ENCODE results near the gene PIP5K1C.

The PIP5K1C gene

DNA sequence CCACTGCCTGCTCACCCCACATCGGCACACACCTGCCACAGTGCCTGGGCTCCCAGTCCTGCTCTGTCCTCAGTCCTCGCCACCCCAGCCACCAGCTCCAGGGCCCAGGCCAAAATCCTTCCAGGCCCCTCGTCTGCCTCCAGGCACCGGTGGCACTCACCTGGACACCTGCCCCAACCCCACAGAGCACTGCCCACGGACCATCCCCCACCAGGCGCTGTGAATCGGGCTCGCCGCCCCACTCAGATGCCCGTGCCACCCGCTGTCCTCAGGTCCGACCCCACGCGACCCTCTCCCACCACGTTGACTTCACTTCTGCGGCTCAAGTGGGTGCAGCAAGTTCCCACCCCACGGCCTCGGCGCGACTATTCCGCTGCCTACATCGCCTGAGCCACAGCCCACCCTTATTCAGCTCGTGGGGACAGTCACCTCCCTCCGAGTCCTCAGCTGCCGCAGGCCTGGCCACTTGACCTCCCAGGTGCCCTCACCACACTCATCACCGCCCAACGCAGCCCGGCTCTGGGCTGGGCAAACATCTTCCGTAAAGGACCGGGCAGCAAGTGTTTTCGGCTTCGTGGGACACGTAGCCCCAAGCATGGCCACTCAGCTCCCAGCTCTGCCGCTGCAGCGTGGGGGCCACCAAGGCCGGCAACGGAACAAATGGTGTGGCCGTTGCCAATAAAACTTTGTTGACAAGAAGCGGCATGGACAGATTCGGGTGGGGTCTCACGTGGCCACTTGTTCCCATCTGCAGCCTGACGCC lies 5.7 kb downstream of the PIP5K1C start:
- no peak for DNase-seq

DNA sequence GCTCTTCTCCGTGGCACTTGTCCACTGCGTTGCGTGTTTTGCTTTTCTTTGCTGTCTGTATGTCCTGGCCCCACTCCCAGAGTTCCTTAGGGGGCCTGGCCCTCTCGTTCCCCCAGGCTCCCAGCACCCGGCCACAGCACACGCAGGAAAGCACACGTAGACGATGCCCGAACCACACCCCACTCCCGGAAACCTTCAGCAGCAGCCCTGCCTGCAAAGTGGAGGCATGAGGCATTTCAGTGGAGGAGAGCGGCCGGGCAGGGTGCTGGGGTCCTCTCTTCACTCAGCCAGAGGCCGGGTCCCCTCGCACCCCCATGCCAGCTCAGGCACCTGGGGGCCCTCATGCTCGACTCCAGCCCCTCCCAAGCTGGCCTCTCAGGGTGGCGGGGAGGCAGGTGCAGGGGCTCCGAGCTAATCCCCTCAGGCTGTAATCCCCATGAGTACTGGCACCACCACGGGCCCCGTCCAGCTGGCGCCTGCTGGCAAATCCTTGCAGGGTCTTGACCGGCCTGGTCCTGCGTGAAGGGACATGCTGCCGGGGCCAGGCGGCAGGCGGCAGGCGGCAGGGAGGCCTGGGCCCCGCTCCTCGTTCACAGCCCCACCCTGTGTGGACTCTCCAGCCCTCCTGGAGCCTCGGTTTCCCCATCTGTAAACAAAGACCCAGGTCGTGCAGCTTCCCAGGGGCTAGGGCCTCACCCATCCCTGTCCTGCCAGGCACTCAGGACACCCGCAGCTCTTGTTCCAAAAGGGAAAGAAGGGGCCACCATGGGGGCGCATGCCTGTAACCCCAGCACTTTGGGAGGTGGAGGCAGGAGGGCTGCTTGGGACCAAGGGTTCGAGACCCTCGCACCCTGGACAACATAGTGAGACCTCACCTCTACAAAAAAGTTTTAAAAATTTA lies 7.0 kb downstream of the PIP5K1C start:
- DNase-seq: no peak

DNA sequence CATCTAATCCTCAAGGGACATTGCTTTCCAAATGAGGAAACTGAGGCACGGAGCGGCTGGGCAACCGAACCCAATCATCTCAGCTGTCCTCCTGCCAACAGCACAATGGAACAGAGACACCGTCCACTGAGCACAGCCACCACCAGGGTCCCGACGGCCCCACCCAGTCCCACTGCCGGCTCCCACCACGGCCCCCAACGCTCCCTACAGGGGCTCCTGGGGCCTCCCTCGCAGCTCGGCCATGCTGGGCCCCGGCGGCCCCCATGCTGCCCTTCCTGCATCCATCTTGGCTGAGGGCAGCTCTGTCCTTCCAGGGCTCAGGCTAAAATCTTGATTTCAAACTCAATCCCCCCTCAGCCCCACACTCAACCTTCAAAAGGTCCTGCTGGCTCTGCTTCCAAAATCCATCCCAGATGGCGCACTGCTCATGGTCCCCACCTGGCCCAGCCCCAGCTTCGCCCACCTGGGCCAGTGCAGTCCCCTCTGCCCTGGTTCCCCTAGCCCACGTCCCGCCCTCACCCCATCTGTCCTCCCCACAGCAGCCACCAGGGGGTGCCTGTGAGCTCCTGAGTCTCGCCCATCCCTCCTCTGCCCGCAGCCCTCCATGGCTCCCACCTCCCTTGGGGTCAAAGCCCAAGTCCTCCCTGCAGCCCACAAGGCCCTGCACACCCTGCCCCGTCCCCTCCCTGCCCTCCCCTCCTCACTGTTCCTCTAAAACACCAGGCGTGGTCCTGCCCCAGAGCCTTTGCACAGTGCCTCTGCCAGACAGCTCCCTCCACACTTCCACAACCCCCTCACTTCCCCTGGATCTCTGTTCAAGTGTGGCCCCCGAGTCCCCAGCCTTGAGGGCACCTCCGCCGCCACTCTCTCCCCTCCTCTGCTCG lies 7.9 kb downstream of the PIP5K1C start:
- DNase-seq: no peak

DNA sequence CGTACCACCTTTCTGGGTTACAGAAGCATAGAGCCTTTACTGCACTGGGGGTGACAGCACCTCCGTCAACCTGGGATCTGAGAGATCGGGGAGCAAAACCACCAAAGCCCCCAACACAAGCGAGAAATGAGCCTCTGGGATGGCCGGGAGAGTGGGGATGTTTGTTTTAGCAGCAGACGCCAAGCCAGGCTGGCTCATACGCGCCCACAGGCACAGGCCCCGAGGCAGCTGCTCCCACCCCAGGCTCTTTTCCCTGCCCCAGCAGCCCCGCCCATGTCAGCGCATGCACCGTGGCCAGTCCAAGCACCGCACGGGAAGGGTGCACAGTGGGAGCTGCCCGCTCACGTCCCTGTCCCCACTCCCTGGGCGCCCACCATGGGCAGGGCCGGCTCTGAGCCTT lies 8.5 kb downstream of the PIP5K1C start:
- no peak for DNase-seq

DNA sequence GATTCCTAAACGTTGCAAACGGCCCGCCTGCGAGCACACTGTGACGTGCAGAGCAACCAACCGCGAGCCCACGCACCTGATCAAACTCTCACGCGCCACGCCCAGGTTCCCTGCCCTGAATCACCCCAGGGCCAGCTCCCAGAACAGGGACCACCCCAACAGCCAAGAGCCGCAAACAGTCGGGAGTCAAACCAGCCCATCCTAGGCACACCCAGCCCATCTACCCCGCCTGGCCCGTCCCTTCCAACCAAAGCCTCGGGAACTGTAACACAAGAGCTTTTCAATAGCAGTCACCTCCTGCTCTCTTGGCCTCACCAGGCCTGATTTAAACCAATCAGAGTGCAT lies 8.9 kb downstream of the PIP5K1C start:
- no peak for DNase-seq

DNA sequence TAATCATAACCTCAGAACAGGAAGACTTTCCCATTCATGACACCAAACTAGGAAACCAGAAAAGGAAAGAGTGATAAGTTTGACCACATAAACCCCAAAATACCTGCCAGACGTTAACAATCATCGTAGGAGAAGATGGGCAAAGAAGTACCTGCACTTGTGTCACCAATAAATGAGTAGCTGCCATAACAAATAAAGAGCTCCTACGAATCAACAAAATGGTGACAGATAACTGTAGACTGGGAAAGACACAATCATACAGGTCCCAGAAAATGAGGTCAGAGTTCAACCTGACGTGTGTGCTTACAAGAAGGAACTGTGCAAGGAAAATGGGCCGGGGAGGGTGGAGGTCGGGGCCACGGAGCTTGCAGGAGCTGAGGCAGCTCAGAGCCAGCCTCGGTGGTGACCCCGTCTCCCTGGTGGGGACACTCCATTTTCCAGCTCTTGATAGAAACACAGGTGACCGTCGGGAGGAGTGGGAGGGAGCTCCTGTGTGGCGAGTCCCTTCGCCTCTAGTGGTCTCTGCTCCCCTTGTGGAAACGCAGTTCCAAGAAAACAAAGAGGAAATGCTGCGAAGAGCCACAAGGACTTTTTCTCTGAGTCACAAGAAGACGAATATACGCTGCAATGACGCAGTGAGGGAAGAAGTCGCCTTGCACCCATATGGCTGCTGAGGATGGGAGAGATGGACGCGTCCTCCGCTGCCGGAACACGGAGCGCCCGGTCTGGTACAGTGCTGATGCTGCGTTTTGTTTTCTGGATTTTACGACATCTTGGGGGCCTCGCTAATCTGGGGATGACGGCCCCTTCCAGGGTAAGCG lies 9.5 kb downstream of the PIP5K1C start:
- DNase-seq: no peak

DNA sequence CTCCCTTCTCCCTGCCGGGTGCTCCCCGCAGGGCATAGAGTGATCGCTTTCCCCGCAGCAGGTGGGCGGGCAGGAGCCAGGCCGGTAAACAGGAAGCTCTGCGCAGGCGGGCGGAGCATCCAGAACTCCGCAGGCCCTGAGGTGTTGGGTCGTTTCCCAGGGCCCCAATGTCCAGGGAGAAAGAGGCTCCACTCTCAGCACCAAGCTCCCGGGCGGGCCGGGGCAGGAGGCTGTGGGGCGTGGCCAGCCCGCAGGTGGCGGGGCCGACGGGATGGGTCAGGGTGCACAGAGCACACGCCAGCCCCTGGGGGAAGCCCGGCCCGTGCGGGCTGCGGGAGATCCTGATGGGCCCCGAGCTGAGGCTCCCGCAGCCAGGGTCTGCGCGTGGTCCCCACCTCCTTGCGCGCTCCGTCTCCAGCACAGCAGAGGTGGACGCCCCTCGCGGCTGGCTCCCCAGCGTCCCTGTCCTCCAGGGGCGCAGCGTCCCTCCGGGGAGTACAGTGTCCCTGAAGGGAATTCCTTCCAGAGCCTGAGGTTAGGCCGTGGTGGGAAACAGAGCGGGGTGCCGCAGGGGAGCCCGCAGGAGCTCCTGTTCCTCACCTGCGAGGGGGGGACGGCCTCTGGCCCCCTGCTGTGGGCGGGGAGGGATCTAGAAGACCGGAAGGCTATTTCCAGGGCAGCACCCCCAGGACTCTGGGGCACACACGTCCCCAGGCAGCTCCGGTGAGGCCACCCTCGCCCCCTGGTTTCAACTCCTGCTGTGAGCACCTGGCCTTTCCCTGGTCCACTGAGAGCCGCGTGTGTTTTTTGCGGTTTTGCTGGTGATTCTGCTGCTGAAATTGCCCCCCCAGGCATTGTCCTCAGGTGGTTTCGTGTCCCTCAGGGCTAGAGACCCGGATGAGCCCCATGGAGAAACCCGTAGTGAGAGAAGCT lies 12.2 kb downstream of the PIP5K1C start:
- DNase-seq: peak; percentile 84

DNA sequence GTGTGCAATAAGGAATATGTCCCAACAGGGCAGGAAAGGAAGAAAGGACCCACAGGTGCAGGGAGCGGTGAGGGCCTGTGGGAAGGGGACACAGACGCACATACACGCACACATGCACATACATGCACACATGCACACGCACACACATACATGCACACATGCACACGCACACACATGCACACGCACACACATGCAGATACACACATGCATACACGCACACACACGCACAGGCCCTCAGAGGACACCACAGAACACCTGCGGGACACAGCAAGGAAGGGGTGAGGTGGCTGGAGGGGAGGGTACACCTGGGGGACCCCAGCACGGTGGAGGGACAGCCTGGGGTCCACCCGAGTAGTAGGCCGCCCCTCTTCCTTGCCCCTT lies 12.9 kb downstream of the PIP5K1C start:
- DNase-seq: no peak

DNA sequence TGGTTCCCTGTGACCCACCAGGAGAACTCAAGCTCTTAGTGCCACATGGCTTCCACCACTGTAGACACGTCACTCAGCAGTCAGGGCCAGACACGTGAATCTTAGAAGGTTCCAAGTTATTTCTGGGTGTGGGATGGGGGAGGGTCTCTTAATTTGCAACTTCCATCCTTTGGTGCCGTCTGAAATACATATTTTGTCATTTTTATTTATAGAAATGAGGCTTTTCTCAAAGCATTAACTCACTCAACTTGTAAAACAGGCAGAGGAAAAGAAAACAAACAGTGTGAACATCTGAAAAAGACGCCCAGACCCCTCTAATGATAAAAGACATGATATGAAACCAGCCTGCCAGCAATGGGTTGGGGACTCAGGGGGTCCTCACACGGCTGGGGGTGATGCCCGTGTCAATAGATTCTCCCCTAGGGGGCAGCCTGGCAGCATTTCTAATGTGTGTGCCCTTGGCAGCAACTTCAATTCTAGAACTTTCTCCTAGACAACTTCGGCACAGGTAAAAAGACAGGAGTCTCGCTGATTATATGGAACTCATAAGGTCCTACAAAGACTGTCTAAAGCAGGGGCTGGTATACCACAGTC lies 15.4 kb downstream of the PIP5K1C start:
- no peak for DNase-seq

DNA sequence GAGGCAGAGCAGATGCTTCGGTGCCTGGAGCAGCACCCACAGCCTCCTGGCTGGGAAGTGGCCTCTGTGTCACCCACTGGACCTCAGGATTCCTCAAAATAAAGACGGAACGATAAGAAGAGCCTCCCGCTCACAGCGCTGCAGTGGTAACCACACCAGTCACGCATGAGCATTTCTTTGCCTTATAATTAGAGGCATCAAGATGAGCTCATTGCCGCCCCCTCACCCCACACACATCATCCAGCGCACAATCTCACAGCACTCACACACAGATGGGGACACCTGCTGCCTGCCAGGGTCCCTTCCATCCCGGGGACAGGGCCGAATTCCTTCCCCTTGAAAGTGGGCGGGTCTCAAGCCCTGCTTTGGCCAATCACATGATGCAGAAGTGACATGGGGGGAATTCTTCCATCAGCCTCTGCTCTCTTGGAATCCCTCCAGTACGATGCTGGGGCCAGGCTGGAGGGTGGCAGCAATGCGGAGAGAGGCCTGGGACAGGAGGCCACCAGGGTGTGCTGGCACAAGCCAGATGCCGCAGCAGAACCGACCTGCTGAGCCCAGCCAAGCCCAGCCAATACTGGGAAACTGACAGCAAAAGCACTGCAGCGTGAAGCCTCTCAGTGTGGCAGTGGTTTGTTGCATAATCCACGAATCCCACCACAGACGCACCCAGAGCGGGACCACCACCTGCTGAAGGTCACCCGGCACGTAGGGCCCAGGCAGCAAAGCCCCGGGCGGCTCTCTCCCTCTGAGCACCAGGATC lies 16.0 kb downstream of the PIP5K1C start:
- DNase-seq: no peak

DNA sequence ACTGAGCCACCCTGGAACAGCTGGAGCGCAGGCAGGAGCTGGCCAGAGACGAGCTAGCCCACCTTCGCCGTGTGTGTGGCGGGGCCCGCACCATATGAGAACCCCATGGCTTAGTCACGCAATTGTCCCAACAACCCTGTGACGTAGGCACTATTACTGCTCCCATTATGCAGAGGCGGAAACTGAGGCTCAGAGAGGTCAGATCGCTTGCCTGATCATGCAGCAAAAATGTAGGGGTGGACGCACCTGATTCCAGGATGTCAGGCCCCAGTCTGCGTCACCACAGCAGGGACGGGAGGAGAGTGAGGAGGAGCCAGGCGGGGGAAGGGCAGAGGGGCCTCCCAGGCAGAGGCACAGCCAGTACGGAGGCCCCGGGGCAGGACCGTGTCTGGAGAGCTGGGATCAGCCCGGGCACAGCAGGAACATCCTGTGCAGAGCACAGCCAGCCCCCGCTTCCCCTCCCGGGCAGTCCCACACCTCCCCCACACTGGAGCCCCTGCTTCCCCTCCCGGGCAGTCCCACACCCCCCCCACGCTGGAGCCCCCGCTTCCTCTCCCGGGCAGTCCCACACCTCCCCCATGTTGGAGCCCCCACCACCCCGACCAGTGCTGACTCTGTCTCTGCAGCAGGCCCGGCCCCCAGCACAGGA lies 16.7 kb downstream of the PIP5K1C start:
- no peak for DNase-seq

DNA sequence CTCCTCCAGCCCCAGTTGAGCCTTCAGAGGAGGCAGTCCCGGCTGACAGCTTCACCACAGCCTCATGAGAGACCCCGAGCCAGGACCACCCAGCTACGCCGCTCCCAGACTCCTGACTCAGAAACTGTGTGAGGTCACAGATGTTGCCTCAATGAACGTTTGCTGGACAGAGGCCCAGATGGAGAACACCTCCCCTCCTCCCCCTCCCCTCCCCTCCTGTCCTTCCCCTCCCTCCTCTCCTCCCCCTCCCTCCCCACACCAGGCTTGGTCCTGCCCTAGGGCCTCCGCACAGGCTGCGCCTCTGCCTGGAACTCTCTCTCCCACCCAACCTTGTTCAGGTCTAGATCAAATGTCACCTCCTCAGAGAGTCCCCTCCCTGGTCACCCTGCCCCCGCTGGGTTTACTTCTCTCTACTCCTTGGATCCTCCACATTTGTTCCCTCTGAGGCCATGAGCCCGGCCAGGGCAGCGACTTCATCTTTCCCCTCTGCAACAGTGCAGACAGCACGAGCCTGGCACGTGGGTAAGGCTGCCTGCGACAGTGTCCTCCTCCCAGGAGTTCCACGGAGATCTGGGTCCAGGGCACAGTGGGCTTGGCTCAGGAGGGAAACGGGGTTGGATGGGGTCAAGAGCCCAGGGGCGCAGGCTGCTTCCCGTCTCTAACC lies 17.4 kb downstream of the PIP5K1C start:
- DNase-seq: no peak

DNA sequence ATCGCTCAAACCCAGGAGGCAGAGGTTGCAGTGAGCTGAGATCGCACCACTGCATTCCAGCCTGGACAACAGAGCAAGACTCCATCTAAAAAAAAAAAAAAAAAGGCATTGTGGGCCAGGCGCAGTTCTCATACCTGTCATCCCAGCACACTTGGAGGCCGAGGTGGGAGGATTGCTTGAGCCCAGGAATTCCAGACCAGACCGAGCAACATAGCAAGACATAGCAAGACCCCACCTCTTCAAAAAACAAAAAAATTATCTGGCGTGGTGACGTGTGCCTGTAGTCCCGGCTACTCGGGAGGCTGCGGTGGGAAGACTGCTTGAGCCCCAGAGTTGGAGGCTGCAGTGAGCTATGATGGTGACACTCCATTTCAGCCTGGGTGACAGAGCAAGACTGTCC lies 18.0 kb downstream of the PIP5K1C start:
- no peak for DNase-seq

DNA sequence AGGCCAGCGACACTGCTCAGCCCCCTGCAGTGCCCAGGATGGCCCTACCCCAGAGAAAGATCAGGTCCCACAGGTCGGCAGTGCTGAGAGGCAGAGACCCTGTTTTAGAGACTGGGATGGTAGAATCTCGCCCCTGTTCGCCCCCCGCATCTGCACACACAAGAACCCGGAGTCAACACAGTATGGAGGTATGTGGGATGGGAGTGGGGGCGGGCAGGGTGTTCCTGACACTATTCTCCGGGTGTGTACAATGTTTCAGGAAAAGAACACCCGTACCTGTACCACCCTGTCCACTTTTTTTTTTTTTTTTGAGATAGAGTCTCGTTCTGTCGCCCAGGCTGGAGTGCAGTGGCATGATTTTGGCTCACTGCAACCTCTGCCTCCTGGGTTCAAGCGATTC lies 19.3 kb downstream of the PIP5K1C start:
- DNase-seq: no peak

DNA sequence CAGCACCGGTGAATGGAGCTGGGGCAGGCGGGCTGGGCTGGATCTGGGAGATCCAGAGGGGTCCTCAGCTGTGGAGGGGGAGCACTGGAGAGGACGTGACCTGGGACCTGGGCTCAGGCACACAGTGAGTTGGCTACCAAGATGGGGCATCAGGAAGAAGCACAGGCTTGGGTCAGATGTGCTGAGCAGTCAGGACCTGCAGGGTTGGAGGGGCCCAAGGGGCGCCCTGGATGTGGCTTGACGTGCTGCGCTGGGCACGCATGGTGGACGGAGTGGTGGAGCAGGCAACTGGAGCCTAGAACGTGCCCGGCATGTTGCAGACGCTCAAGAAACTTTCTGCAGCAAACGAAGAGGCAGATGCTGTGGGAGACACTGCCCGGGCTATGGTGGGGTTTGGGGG lies 20.7 kb downstream of the PIP5K1C start:
- DNase-seq: no peak

DNA sequence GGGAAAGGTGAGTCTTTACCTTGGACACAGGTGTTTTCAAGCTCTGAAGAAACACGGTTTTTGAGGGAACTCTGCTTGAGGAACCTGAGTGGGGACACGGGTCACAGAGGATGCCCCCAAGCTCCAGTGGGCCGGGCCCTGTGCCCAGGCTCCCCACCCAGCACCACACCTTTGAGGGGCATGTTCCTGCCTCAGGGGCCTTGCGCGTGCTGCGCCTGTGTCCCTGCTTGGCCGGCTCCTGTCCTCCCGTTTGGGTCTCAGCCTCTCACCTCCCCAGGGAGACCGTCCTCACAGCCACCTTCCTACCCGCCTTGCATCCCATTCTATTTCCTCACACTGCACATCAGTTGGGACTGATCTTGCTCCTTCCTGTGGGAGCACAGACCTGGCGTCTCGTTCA lies 21.1 kb downstream of the PIP5K1C start:
- no peak for DNase-seq

DNA sequence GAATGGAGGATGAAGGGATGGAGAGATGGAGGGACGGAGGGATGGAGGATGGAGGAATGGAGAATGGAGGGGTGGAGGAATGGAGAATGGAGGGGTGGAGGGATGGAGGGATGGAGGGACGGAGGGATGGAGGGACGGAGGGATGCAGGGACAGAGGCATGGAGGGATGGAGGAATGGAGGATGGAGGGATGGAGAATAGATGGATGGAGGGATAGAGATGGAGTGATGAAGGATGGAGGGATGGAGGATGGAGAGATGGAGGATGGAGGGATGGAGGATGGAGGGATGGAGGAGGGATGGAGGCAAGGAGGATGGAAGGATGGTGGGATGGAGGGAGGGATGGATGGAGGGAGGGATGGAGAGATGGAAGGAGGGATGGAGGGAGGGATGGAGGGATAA lies 22.1 kb downstream of the PIP5K1C start:
- DNase-seq: no peak

DNA sequence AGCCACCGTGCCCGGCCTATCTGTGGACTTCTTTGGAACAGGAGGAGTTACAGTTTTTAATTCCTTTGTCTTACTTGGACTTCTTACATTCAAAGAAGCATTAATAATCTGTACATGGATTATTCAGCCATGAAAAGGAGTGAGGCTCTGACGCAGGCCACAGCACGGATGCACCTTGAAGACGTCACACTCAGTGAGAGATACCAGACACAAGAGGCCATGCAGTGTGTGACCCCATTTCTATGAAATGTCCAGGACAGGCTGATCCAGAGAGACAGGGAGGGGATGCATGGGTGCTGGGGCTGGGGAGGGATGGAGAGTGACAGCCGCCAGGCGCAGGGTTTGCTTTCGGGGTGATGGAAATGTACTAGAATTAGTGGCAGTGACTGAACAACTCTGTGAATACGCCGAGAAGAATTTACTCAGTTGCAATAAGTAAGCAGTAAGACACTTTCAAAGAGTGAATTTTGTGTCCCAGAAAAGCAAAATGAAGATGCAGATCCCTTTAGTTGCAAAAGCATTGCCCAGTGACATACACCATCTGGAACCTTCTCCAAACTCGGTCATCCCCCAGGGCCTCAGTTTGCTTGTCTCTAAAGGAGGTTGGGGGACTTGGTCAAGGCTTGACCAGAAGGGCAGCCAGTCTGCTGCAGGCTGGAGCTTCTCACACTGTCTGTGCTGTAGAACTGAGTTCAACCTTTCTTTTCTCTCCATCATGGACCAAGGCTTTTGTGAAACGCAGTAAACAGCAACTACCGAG lies 25.3 kb downstream of the PIP5K1C start:
- DNase-seq: no peak
